Suprapubic skin (tissue), 4 donors: ENCODE data around the gene PRDX2.
A peak's percentile ranks its signal among the peaks of the same experiment; 100 is the strongest.

Experiments used
- CTCF ChIP-seq, 2 donors: fragments of 200-600 bp in 1 of 2; fragments of 450-650 bp in 1 of 2; sonication (generic) in 1 of 2; IDR thresholded peaks; one replicate each; pipeline ENCODE4 v1.5.1; 2016 to 2019; ENCODE audit warnings: antibody characterized with exemption in 2 of 2, mild to moderate bottlenecking in 1 of 2, moderate library complexity in 1 of 2
- EP300 ChIP-seq: sonication (generic); formaldehyde crosslinking; IDR thresholded peaks from one replicate; pipeline ENCODE4 v1.6.1; 2017; ENCODE audit warnings: antibody characterized with exemption
- POLR2A ChIP-seq, 2 donors: fragments of 450-650 bp; IDR thresholded peaks; one replicate each; pipeline ENCODE4 v1.6.1; 2017; ENCODE audit warnings: antibody characterized with exemption in 2 of 2, mild to moderate bottlenecking in 2 of 2, moderate library complexity in 2 of 2
- POLR2AphosphoS5 ChIP-seq, 3 donors: sonication (generic); formaldehyde crosslinking; IDR thresholded peaks; one replicate each; pipeline ENCODE4 v1.6.1; 2017; ENCODE audit warnings: antibody characterized with exemption in 3 of 3

GRCh38 chr19:12749938-12750521 is 51.6 kb downstream of the PRDX2 start:
- TF ChIP-seq EP300 (no peak), POLR2AphosphoS5 (IDR thresholded peaks at IDR 0.05) (peak in 1 of 3 donors; percentile 4), CTCF (IDR thresholded peaks at IDR 0.05) (no peak), POLR2A (IDR thresholded peaks at IDR 0.05) (no peak)
